Right ventricle myocardium superior (tissue), 1 donor: Measurements from ENCODE around the gene SORD. TPM values are rescaled to one million over a fixed set of nuclear protein-coding genes. Genes with fewer than 3 reads are reported as not detected.
"Not testable (repeated sequence)": the region's sequence is repeated elsewhere in the genome, so short reads cannot be mapped to it uniquely, and the experiment has no call there.

Experiments used
- ATAC-seq: fragments of 200-7000 bp; cut with Tn5 transposase; one replicate; pipeline ENCODE4 v1.9.1; 2020; ENCODE audit warnings: mild to moderate bottlenecking; ENCODE audit not compliant: poor library complexity
- DNase-seq: peaks from one replicate; pipeline ENCODE4 v3.0.0-alpha.2; 2020
- intact Hi-C: fragments of 100-400 bp; cut with DNase I; formaldehyde crosslinking; loops from one replicate; pipeline ENCODE4 v1.11.2; 2022
- total RNA-seq: library from RNA; stranded (reverse); fragmentation: NEBNext Ultra II Directional; extraction: Animal tissue kit (Norgen Biotek cat#: 25700); gene quantifications from one replicate; pipeline ENCODE4 v1.2.1, GENCODE V29; 2021
- donor health status: DM: no; HTN: yes; CAD: no; lungs with severe emphysema.

Gene SORD
- total RNA-seq, 1 donor from 2014 or later: 12.1 TPM

DNA sequence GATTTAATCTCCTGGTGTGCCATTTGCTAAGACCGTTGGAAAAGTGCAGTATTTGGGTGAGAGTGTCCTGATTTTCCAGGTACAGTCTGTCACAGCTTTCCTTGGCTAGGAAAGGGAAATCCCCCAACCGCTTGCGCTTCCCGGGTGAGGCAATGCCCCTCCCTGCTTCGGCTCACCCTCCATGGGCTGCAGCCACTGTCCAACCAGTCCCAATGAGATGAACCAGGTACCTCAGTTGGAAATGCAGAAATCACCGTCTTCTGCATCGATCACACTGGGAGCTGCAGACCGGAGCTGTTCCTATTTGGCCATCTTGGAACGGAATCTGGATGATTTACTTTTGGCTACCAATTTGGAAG, 2.1 kb upstream of the SORD start:
- intact Hi-C loops, ATAC-seq, DNase-seq: not testable (repeated sequence)

DNA sequence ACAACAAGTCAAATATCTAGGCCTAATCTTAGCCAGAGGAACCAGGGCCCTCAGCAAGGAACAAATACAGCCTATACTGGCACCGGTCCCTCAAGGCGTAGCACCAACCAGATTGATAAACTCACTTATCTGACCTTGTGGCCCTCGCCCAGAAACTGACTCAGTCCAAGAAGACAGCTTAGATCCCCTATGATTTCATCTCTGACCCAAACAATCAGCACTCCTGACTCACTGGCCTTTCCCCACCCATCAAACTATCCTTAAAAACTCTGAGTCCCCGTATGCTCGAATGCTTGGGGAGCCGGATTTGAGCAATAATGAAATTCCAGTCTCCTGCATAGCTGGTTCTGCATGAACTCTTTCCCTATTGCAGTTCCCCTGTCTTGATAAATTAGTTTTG, 1.6 kb upstream of the SORD start:
- ATAC-seq (no peak), DNase-seq (no peak)
- intact Hi-C loops: no loop called here

DNA sequence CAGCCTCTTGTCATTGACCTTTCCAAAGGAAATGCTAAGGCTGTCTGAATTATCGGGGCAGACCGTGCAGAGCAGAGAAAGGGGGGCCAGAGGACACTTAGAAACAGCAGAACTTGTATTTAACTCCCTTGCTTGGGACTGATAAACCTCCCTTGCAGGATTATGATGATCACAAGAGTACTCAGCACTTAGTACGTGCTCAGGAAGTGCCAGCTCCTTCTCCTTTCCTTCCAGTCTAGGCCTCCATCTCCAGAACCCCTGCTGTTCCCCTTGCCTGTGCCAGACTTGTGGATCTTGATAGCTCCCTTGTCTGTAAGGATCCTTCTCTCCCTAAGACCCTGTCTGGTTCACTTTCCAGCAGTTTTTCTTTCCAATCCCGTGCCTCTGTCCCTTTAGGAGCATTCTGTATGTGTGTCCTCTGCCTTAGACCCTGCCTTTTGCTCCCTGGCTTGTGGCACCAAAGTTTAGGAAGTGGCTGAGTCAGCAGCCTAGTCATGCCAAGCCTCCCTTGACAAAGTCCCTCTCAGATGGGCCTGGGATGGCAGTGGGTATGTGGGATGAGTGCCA, 747 bp downstream of the SORD start:
- intact Hi-C loops: no loop called here
- DNase-seq (no peak), ATAC-seq (peak; percentile 8)

DNA sequence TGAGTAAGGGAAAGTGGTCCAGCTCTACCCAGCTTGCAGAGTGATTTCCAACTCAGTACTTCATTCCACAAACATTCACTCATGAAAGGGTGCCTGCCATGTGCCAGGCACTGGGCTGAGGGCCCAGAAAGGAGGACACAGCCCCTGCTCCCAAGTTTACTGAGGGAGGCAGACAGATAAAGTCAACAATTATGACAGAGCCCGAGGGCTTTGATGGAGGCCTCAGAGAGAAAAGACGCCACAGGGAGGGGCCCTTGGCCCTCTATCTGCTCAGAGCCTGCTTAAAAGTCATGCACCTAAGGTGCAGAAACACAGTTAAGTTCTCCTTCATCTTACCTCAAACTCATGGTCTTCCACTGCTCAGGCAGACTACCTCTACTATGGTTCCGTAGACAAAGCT, 1.7 kb downstream of the SORD start:
- not testable (repeated sequence) for ATAC-seq

DNA sequence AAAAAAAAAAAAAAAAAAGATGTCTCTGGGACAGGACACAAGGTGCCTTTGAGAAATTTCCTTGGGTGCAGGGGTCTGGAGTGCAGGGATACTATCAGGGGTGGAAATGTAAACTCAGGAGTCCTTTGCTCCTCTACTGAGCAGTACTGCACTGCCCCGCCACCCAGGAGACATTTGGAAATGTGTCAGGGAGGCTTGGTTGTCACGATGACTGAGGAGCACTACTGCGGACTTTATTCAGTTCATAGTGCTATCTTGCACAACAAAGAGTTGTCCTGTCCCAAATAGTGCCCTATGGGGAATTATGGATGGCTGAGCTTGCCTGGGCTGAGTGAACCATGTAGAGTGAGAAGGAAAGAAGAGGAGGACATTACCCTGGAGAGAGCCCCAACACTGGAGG, 2.6 kb downstream of the SORD start:
- DNase-seq, ATAC-seq, intact Hi-C loops: not testable (repeated sequence)

More for the DNA sequence above, 1.7 kb downstream of the SORD start:
- intact Hi-C loops, DNase-seq: not testable (repeated sequence)

DNA sequence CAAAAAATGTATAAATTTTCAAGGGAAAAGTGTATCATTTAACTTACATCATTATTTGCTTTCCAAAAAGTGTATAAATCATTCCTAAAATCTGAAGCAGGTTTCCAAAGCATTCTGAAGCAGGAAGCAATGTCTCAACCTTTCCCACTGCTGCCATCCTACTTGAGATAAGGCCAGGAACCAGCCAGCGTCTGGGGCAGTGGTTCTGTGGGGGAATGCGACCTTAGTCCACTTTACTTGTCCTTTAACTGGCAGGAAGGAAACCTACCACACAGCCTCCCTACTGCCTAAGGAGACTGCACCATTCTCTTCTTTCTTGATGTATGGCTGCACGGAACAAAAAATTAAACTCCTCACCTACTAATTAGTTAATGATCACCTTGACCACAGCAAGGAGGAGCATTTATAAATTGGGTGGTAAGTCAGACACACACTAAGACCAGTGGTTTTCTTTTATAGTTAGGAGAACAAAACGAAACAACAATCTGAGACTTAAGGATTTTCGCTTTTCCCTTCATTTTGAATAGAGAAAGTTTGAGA, 3.7 kb downstream of the SORD start:
- intact Hi-C loops: no loop called here
- DNase-seq (no peak), ATAC-seq (no peak)

DNA sequence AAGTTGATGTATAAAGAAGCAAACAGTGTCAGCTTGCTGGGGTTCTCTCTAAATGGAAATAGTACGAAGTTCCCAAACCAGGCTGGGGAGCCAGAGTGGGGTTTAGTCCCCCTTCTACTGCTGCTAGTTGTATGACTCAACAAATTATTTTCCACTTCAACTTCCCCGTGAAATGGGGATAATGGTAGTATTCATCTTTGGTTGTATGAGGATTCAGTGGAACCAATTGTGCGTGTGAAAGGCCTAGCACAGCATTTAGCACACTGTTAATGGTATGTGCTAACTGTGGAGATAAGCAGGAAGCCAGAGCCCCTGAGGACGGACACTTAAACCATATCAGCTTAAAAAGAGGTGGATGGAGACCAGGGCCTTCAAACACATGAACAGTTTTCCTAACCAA, 4.2 kb downstream of the SORD start:
- DNase-seq: no peak
- no peak for ATAC-seq
- intact Hi-C loops: no loop called here

DNA sequence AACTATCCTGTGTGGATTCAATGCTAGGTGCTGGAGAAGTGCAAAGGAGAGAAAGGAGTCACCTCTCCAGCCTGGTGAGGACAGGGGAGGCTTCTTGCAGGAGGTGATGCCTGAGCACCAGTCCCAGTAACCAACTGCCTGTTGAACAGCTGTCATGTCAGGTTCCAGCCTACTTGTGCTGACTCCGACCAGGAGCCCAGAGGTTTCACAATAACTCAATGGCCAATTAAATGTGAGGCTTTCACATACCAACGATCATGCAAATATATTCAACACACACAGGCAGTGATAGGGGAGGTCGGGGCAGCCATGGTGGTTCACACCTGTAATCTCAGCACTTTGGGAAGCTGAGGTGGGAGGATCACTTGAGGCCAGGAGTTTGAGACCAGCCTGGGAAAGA, 7.7 kb downstream of the SORD start:
- DNase-seq (no peak), ATAC-seq (no peak)
- intact Hi-C loops: no loop called here

DNA sequence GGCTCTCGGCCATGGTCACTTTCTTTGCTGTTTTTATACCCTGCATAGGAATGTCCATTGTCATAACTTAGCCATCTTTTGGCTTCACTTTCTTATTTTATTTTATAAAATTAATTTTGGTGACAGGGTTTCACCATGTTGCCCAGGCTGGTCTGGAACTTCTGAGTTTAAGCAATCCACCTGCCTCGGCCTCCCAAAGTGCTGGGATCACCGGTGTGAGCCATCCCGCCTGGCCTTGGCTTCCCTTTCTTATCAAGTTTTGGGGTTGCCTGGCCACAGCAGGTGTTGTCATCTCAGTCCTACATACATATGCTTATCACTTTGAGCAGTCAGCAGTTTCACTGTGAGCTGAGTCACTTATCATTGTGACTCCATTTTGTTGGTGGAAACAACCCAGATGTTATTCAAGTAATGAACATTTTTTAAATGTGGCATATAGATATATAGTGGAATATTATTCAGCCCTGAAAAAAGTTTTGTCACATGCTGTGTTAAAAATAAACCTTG, 8.6 kb downstream of the SORD start:
- ATAC-seq, intact Hi-C loops, DNase-seq: not testable (repeated sequence)

DNA sequence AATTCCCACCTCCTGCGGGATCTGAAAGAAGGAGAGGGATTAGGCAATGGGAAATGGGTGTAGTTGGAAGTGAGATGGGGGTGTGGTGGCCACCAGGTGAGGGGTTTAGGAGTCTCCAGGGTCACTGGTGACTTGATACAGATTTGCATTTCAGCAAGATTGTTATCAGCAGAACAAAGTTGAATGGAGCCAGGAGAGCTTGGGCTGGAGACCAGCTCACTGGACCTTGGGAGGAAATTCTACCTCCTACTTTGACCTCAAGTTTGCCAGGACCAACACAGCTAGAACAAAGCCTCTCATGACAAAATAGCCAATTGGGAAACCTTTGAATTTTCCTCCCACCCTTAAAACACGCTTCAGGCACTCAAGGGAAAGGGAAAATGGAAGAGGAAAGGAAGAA, 9.5 kb downstream of the SORD start:
- intact Hi-C loops, ATAC-seq, DNase-seq: not testable (repeated sequence)

DNA sequence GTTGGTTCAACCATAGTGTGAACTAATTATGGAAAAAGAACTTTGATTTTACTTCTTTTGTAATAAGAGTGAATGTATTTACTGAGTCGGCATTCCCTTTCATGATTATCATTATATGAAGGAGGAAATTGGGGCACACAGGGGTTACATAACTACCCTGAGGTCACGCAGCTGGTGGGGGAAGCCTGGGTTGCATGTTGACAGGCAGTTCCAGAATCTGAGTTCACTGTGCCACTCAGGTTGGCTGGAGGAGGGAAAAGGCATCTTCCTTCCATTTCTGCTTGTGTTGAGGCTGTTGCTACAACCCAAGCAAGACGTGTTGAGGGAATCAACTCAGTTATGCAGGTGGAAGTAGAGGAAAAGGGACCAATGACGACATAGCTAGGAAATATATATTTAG, 11.1 kb downstream of the SORD start:
- intact Hi-C loops, ATAC-seq: not testable (repeated sequence)

DNA sequence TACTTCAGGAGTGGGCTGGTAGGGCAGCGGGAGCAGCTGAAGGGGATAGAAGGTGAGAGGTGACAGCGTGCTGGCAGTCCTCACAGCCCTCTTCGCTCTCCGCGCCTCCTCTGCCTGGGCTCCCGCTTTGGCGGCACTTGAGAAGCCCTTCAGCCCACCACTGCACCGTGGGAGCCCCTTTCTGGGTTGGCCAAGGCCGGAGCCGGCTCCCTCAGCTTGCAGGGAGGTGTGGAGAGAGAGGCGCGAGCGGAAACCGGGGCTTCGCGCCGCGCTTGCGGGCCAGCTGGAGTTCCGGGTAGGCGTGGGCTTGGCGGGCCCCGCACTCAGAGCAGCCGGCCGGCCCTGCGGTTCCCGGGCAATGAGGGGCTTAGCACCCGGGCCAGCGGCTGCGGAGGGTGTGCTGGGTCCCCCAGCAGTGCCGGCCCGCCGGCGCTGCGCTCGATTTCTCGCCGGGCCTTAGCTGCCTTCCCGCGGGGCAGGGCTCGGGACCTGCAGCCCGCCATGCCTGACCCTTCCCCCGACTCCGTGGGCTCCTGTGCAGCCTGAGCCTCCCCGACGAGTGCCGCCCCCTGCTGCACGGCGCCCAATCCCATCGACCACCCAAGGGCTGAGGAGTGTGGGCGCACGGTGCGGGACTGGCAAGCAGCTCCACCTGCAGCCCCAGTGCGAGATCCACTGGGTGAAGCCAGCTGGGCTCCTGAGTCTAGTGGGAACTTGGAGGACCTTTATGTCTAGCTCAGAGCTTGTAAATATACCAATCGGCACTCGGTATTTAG, 11.8 kb downstream of the SORD start:
- DNase-seq, ATAC-seq: not testable (repeated sequence)
- intact Hi-C loops: loop anchor here (5.0 kb wide), 1 partner anchor 67 kb away; no protein-coding TSS in a partner anchor

More for the DNA sequence above, 11.1 kb downstream of the SORD start:
- not testable (repeated sequence) for DNase-seq

DNA sequence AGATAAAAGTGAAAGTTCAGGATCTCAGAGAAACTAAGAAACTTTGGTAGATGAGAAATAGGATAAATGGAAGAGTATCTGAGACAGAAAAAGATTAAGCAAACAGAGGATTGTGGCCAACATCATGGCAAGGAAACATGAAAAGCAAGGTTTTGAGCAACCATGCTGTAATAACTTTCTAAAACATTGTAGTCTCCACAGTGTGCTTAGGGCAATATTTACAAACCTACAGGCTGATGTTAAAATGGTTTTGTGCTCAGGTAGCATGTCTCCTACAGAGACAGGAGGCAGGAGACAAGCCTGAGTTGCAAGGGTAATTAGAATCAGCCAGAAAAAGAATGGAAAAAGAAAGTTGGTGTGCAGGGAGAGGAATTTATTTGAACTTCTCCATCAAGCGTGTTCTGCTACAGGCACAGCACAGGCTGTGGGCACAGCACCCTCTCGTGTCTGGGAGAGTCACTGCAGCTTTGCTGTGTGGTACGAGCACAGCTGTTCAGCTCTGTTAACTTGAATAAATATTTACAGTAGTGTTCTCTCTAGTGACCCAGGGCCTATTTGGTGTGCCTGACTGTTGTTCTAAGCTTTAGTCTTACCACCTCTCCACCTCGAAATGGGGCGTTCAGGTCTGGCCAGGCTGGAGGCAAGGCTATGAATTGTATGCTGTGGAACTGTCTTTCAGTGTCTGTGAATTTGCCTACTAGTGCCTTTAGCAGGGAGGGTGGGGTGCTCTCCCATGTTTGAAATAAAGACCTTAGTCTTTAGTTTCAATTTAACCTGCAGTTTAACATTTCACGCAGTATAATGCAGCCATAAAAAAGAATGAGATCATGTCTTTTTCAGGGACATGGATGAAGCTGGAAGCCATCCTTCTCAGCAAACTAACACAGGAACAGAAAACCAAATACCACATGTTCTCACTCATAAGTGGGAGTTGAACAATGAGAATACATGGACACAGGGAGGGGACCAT, 14.1 kb downstream of the SORD start:
- intact Hi-C loops: loop anchor here (5.0 kb wide), 1 partner anchor 70 kb away; no protein-coding TSS in a partner anchor
- DNase-seq: peak; percentile 80
- peak; percentile 93 for ATAC-seq

DNA sequence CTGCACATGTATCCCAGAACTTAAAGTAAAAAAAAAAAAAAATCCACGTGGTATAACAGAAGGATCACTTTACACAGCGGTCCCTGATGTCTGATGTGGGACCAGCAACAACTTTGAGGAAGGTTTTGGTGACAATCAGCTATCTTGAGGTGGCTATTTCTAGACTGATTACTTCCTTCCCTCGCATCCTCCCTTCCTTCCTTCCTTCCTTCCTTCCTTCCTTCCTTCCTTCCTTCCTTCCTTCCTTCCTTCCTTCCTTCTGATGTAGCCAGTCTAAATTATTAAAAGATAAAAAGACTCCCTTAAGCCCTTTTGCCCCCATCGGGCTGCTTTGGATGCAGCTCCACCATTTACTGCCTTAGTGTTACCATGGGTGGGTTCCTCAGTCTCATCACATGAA, 14.9 kb downstream of the SORD start:
- ATAC-seq: no peak
- DNase-seq: no peak
- intact Hi-C loops: loop anchor here (5.0 kb wide), 1 partner anchor 71 kb away; no protein-coding TSS in a partner anchor

DNA sequence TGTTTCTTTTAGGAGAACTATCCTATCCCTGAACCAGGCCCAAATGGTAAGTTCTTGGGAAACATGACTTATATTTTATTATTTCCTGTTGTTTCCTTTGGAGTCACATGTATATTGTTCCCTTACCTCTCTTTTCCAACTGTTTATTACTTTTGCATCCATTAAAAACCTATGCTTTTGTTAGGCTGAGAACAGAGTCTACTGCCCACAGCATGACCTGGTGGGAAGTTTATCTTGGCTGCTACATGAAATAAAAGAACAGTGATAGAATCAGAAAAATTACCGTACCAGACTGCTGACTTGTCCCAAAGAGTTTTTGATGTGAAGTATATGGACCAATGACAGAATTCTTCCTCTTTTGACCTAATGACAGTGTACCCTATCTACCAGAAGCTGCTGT, 17.4 kb downstream of the SORD start:
- not testable (repeated sequence) for DNase-seq, ATAC-seq
- intact Hi-C loops: loop anchor here (10.0 kb wide), 1 partner anchor 74 kb away; the partner anchor contains the start of genes DUOX2 and DUOXA2

DNA sequence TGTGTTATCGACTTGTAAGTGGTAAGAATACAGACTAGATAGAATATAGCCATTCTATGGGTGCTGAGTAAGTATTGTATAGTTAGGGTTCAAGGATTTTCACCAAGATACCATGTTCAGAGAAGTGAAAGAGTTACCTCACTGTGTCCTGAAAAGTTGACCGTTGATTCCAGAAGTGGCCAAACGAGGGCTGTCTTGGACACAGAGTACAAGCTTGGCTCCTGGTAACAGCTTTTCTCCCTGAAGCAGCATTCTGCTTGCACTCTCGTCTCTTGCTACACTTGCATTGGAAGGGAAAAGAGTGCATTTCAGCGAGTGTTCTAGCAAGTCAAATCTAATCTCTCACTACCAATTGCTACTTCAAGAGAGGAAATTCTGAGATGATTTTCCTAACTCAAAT, 18.5 kb downstream of the SORD start:
- DNase-seq: not testable (repeated sequence)
- intact Hi-C loops: loop anchor here (10.0 kb wide), 1 partner anchor 73 kb away; the partner anchor contains the start of genes DUOX2 and DUOXA2
- ATAC-seq: peak; percentile 42

DNA sequence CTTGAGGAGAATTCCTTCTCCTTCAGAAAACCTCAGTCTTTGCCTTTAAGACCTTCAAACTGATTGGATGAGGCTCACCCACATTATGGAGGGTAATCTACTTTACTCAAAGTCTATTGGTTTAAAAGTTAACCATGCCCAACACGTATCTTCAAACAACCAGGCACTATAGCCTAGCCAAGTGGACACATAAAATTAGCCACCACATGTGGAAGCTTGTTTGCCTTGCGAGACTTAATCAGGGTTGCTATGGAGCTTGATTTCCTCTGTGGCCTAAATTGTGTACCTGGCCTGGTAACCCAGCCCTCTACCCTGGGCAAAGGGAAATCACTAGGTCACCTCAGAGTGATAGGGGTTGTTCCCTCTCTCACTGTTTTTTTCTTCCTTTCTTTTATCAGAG, 19.9 kb downstream of the SORD start:
- intact Hi-C loops: loop anchor here (10.0 kb wide), 1 partner anchor 72 kb away; the partner anchor contains the start of genes DUOX2 and DUOXA2
- DNase-seq, ATAC-seq: not testable (repeated sequence)

DNA sequence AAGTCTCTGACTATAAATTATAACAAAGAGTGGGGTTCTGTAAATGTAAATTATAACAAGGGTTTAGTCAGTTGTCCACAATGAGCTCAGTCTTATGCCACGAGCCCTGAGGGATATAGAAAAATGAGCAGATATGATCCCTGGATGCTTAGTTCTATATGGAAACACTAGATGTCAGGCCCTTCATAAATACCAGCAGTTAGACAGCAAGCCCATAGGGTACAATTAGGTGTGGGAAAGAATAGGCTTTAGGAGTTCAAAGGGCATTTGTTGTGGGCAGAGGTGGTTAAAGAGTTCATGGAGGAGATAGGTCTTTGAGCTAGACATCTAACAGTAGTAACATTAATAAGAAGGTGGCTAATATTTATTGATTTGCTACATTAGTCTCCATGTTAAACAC, 21.3 kb downstream of the SORD start:
- DNase-seq, ATAC-seq: not testable (repeated sequence)
- intact Hi-C loops: loop anchor here (10.0 kb wide), 1 partner anchor 71 kb away; the partner anchor contains the start of genes DUOX2 and DUOXA2
